Naive B cell (primary cell): Measurements from ENCODE around the gene COL27A1. TPM values are rescaled to one million over a fixed set of nuclear protein-coding genes. Genes with fewer than 3 reads are reported as not detected.
A peak's percentile ranks its signal among the peaks of the same experiment; 100 is the strongest.

Source experiments
- ATAC-seq, 2 donors: fragments of 150-1000 bp; cut with Tn5 transposase; 2 replicates each; pipeline ENCODE4 v1.10.0; 2021; ENCODE audit warnings: low read depth in 2 of 2, mild to moderate bottlenecking in 2 of 2, moderate library complexity in 2 of 2
- DNase-seq: peaks from one replicate; pipeline ENCODE4 v3.0.0; 2022
- H3K27ac Mint-ChIP-seq, 6 donors: one replicate each; pipeline ENCODE4 v1.8.0; 2020 to 2022; ENCODE audit warnings: mild to moderate bottlenecking in 6 of 6, mixed read lengths in 6 of 6, moderate library complexity in 5 of 6, inconsistent platforms in 2 of 6
- H3K27me3 Mint-ChIP-seq, 3 donors: one replicate each; pipeline ENCODE4 v1.8.0; 2021 to 2022; ENCODE audit warnings: mixed read lengths in 3 of 3, mild to moderate bottlenecking in 1 of 3
- H3K36me3 Mint-ChIP-seq, 2 donors: one replicate each; pipeline ENCODE4 v1.8.0; 2020 to 2022; ENCODE audit warnings: mixed read lengths in 2 of 2, inconsistent platforms in 1 of 2, mild to moderate bottlenecking in 1 of 2
- H3K4me1 Mint-ChIP-seq, 3 donors: one replicate each; pipeline ENCODE4 v1.8.0; 2020 to 2022; ENCODE audit warnings: mixed read lengths in 3 of 3, inconsistent platforms in 1 of 3, mild to moderate bottlenecking in 1 of 3, moderate library complexity in 1 of 3
- H3K4me3 Mint-ChIP-seq, 8 donors: one replicate each; pipeline ENCODE4 v1.8.0; 2020 to 2022; ENCODE audit warnings: mild to moderate bottlenecking in 8 of 8, mixed read lengths in 8 of 8, moderate library complexity in 8 of 8, inconsistent platforms in 2 of 8
- H3K9me3 Mint-ChIP-seq, 7 donors: one replicate each; pipeline ENCODE4 v1.8.0; 2020 to 2022; ENCODE audit warnings: mixed read lengths in 7 of 7, mild to moderate bottlenecking in 5 of 7, inconsistent platforms in 2 of 7, moderate library complexity in 1 of 7
- polyA plus RNA-seq, 6 donors: library from polyadenylated mRNA; unstranded; fragments of 300-500 nt; fragmentation: Illumina TruSeq; gene quantifications; one replicate each; pipeline ENCODE4 v1.2.3, GENCODE V29; 2021; ENCODE audit warnings: low read depth in 6 of 6

COL27A1 gene
- polyA plus RNA-seq, 6 donors from 2014 or later: 0.04 TPM; not detected in 5

DNA sequence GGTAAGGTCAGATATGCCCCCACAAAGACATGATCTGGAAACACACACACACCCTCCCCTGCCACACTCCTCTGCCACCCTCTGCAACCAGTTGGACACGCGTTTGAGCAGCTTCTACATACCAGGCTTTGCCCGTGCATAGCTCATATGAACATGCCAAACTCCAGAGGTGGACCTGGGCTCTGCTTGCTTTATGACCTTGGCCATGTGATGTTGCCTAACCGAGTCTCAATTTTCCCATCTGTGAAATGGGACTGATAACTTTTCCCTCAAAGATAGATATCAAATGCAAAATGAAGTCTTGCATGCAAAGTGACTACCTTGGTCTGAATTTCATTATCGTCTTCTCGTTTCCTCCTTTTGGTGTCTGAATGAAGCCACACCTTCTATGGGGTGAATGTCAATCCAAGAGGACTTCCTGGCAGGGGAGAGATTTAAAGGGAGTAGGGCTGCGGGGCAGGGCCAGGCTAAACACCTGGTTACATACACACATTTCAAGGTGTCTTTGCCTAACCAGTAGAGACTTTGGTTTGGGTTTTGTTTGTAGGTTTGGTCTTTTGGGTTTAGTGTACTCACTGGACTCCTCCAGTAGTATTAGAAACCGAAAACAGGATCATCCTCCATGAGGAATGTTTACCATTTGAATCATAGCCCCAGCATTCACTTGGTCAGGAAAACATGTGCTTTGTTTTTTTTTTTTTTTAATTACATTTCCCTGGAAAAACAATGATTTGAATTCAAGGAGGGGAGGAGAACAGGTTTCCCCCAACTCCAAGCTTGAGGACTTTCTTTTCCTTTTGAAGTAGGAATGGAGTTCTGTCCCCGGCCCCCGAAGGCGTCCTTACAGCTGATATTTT lies 63.2 kb downstream of the COL27A1 start:
- Mint-ChIP-seq H3K27me3 (peaks cover 0 to 9% (median 4%) of the 10 kb centered on the region in 3 donors), H3K4me3 (no peak overlapping the region), H3K27ac (no peak overlapping the region)

DNA sequence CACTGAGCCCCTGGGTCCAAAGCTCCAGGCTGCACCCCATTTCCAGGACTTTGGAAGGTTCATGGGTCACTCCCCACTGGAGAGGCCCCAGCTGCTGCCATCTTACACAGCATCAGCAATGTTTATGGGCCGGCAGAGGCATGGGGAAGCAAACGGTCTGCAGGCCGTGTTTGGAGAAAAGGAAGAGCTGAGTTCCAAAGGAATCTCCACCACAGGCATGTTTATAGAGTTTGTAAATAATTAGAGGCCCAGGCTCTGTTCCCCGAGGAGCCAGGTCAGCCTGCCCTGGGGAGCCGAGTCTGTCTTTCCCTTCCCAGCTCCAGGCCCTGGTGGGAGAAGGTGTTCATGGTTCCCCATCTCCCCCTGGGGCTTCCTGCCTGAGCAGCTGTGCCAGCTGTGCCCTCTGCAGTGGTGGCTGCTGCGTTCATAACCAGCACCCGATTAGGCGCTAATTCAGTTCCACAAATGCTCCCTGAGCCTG lies 64.8 kb downstream of the COL27A1 start:
- H3K27me3 Mint-ChIP-seq: peaks cover 0 to 9% (median 4%) of the 10 kb centered on the region in 3 donors
- ATAC-seq (no peak), DNase-seq (no peak)
- H3K27ac Mint-ChIP-seq: no peak overlapping the region
- H3K4me1 Mint-ChIP-seq: no peaks in the 10 kb centered on the region
- H3K36me3 Mint-ChIP-seq: no peaks in the 10 kb centered on the region
- H3K4me3 Mint-ChIP-seq: peak overlapping the region in 1 of 8 donors; percentile 52
- H3K9me3 Mint-ChIP-seq: peaks cover 0 to 2% (median 0%) of the 10 kb centered on the region in 7 donors

More for the DNA sequence above, 63.2 kb downstream of the COL27A1 start:
- H3K9me3 Mint-ChIP-seq: peaks cover 0 to 2% (median 0%) of the 10 kb centered on the region in 7 donors
- DNase-seq (no peak), ATAC-seq (no peak)
- no peaks in the 10 kb centered on the region for H3K4me1 Mint-ChIP-seq
- H3K36me3 Mint-ChIP-seq: no peaks in the 10 kb centered on the region

DNA sequence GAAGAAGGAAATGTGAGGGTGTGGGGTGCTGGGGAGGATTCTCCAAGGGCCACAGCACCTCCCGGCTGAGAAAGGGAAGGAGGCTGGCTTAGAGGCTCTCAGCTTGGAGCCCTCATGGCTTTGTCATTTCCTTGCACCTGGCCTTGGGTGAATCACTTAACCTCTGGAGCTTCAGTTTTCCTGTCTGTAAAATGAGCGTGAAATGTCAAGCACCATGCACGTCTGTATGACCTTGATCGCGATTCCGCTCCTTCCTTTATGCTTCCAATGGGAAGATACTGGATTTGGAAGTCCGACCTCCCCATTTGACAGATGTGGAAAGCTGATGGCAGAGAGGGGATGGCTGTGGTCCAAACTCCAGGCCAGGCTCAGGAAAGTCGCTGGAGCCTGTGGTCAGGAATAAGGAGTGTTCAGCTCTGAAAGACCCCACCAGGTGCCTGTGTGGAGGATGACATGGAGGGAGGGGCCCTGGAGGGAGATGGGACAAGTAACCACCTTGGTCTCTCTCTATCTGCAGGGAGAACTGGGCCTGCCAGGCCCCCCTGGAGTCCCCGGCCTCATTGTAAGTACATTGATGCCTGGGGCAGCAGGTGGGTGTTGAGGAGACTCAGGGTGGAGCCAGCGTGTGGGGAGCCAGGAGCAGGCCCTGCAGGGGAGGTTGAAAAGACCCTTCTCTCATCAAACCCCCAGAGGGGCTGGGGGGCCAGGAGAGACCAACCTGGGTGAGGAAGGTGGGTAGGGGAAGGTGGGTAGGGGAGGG lies 66.5 kb downstream of the COL27A1 start:
- no peaks in the 10 kb centered on the region for H3K36me3 Mint-ChIP-seq
- no peak for ATAC-seq
- no peak overlapping the region for H3K4me3 Mint-ChIP-seq
- no peak overlapping the region for H3K27ac Mint-ChIP-seq
- H3K9me3 Mint-ChIP-seq: peaks cover 0 to 2% (median 0%) of the 10 kb centered on the region in 7 donors
- no peaks in the 10 kb centered on the region for H3K4me1 Mint-ChIP-seq
- no peak for DNase-seq
- peaks cover 0 to 14% (median 4%) of the 10 kb centered on the region in 3 donors for H3K27me3 Mint-ChIP-seq

DNA sequence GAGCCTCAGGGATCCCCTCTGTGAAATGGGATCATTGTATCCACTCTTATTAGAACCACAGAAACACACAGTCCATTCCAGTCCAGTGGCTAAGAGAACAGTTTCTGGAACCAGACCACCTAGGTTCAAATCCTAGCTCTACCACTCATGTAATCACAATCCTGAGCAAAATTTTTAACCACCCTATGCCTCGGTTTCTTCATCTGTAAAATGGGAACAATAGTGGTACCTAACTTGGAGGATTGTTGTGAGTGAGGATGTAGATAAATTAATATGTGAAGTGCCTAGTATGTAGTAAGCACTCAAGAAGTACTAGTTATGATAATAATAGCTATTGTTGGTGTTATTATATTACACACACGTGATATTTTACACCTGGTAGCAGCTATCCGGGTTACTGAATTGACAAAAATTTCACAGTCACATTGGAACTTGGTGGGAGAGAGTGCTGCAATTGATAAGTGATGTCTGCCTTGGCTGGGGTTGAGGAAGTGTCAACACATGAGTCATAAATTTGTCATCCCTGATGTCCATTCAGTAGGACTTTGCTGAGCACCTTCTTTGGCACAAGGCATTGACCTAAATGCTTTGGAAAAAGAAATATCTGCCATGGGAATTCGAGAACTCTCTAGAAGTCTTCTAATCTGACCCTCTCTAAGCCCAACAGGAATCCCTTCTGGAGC lies 68.4 kb downstream of the COL27A1 start:
- no peak overlapping the region for H3K4me3 Mint-ChIP-seq
- no peaks in the 10 kb centered on the region for H3K36me3 Mint-ChIP-seq
- H3K27me3 Mint-ChIP-seq: peaks cover 0 to 18% (median 4%) of the 10 kb centered on the region in 3 donors
- DNase-seq: no peak
- ATAC-seq: no peak
- H3K4me1 Mint-ChIP-seq: no peaks in the 10 kb centered on the region
- no peak overlapping the region for H3K27ac Mint-ChIP-seq
- peaks cover 0 to 2% (median 0%) of the 10 kb centered on the region in 7 donors for H3K9me3 Mint-ChIP-seq

DNA sequence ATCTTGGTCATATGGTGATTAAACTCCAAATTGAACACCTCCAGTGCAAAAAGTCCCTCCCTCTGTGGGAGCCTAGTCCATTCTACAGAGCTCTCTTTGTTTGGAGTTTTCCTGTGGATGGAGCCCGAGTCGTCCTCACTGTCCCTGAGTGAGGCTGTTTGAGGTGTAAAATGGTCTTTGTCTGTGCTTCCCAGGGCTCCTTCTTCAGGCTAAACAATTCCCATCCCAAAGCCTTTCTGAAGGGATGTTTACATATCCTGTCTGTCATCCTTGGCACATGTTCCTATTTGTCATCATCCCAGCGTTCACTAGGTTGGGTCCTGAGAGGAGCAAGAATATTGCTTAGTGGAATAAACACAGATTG lies 68.9 kb downstream of the COL27A1 start:
- Mint-ChIP-seq H3K4me1 (no peaks in the 10 kb centered on the region), H3K36me3 (no peaks in the 10 kb centered on the region), H3K27me3 (peaks cover 0 to 18% (median 4%) of the 10 kb centered on the region in 3 donors), H3K9me3 (peaks cover 0 to 2% (median 0%) of the 10 kb centered on the region in 7 donors), H3K27ac (no peak overlapping the region), H3K4me3 (no peak overlapping the region)
- no peak for ATAC-seq
- no peak for DNase-seq

DNA sequence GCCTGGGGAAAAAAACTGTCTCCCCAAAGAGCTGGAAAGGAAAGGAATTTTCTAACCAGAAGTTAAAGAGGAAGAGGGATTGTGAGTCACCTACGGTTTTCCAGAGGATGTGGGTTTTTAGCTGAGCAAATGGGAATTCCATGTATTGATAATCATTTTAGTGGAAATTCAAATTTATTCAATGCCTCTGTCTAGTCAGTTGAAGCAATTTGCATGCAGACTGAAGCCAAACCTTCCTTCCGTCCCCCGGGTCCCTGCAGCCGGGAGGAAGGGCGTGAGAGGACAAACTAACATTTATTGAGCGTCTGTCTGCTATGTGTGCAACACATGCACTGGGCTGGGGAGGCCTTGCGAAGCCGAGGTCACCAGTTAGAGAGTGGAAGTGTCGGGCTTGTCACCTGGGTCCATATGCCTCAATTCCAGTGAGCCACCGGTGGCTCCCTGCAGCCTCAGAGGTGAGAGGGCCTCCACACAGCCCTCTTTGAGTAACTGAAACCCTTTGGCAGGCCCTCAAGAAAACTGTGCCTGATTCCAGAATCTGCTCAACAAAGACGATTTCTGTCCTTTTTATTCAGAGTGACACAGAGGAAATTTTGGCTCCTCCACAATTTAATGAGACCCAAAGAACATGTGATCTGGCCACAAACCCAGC lies 70.3 kb downstream of the COL27A1 start:
- DNase-seq (no peak), ATAC-seq (no peak)
- H3K9me3 Mint-ChIP-seq: peaks cover 0 to 2% (median 0%) of the 10 kb centered on the region in 7 donors
- no peaks in the 10 kb centered on the region for H3K36me3 Mint-ChIP-seq
- H3K27me3 Mint-ChIP-seq: peaks cover 0 to 18% (median 4%) of the 10 kb centered on the region in 3 donors
- H3K27ac Mint-ChIP-seq: no peak overlapping the region
- no peaks in the 10 kb centered on the region for H3K4me1 Mint-ChIP-seq
- H3K4me3 Mint-ChIP-seq: peak overlapping the region in 1 of 8 donors; percentile 12

DNA sequence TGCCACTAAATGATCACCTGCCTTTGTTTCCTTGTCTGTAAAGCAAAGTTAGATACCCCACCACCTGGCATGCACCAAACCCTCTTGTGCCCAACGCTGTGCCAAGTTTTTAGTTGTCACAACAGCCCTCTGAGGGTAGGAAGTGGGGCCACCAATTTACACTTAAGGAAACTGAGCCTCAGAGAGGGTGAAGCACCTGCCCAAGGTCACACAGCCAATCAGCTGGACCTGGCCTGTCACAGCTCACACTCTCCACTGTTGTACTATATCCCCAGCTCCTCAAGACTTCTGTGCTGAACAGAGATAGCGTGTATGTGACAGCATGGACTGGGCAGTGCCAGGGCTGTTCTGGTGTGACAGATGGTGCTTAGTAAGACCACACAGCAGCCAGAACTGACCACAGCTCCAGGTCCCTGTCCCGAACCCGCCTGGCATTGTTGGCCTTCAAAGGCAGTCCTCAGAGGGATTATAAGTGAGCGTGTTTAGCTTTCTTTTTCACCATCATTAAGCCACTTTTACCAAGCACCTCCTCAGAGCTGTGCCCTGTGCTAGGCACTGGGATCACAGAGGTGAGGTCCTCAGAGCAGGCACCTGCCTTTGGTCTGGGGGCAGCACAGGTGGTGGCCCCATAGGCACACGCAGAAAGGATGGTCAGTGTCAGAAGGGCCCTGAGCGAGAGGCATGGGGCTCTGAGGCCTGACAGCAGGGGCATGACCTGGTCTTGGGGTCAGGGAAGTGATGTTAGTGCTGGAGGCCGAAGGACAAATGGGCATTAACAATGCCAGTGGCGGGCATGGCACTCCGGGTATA lies 71.1 kb downstream of the COL27A1 start:
- Mint-ChIP-seq H3K4me3 (no peak overlapping the region), H3K9me3 (peaks cover 0 to 2% (median 0%) of the 10 kb centered on the region in 7 donors), H3K36me3 (no peaks in the 10 kb centered on the region), H3K4me1 (no peaks in the 10 kb centered on the region), H3K27ac (no peak overlapping the region), H3K27me3 (peaks cover under 1 to 18% (median 4%) of the 10 kb centered on the region in 3 donors)
- no peak for DNase-seq
- ATAC-seq: no peak

DNA sequence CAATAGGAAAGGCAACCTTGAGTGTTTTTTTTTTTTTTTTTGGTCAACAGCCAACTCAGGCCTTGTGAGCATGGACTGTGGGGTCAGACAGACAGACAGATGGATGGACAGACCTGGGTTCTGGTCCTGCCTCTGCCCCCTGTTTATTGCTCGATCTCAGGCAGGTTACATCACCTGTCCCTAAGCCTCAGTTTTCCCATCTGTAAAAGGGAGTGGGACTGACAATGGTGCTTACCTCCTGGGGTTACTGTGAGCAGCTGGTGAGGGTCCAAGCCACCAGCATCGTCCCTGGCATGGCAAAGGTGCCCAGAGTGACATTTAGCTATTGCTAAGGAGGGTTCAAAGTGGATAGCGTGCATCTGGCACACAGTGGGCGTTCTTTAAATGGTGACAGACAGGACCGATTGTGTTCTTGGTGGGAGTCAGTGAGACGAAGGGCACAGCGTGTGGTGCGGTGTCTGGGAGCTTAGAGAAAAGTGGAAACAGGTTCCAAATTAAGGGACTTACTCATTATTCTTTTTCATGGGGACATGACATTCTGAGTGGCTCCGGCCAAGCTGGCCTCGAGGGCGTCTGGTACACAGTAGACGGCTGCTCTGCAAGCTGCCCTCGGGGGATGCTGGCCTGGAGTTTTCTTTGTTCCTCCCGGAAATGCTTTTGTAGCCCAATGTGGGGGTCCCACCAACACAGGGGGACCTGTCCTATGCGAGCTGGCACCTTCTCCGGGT lies 72.1 kb downstream of the COL27A1 start:
- Mint-ChIP-seq H3K9me3 (no peaks in the 10 kb centered on the region), H3K27me3 (peaks cover 4 to 9% (median 7%) of the 10 kb centered on the region in 3 donors), H3K36me3 (no peaks in the 10 kb centered on the region), H3K4me3 (peak overlapping the region in 1 of 8 donors; percentile 22), H3K27ac (no peak overlapping the region), H3K4me1 (no peaks in the 10 kb centered on the region)
- ATAC-seq (no peak), DNase-seq (no peak)

DNA sequence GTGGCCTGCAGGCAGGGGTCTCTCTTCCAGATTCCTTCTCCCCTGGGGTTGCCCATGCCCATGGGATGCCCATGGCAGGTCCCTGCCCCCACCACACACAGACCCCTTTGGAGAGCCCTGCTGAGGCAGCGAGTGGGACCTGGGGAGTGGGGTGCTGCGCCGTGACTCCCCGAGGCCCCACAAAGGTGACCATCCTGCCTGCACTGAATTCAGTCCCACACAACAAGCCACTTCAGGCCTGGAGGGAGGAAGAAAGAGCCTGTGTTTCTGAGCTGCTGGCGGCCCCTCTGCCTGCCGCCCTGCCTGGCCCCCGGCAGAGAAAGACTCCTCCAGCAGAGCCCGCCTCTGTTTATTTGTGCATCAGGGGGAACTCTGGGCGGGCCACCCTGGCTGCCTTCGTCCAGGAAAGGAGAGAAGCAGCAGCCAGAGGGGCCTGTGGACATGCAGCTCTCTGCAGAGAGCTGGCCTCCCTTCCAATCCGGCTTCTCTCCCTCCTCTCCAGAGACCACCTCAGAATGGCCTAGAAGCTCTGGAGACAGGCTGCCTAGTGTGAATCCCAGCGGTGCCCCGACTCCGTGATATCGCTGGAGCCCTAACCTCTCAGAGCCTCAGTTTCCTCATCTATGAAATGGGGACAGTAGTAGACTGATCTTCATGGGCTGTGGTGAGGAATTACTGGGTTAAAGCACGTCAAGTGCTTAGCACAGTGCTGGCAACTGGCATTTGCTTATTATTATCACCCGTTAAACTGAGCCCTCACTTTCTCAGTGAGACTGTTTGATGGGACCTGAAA lies 72.9 kb downstream of the COL27A1 start:
- H3K4me3 Mint-ChIP-seq: no peak overlapping the region
- DNase-seq: no peak
- no peaks in the 10 kb centered on the region for H3K9me3 Mint-ChIP-seq
- H3K36me3 Mint-ChIP-seq: no peaks in the 10 kb centered on the region
- H3K27me3 Mint-ChIP-seq: peaks cover 4 to 10% (median 7%) of the 10 kb centered on the region in 3 donors
- no peaks in the 10 kb centered on the region for H3K4me1 Mint-ChIP-seq
- ATAC-seq: no peak
- H3K27ac Mint-ChIP-seq: no peak overlapping the region

DNA sequence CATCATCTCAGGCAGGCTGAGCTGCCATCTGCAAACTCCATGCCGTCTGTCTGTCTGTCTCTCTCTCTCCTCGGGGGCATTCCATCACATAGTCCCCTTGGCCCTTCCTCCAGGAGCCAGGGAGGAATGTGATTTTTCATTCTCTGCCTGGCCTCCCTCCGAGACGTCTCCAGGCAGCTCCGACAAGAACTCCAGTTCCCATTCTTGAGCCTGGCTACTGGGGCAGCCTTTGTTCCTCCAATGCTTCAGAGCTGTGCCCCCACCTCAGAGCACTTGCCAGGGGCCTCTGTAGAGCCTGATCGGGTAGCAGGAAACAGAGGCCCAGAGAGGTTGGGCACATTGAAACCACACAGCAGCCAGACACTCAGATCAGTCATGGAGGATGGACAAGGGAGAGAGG lies 74.0 kb downstream of the COL27A1 start:
- H3K9me3 Mint-ChIP-seq: no peaks in the 10 kb centered on the region
- H3K36me3 Mint-ChIP-seq: no peaks in the 10 kb centered on the region
- ATAC-seq (no peak), DNase-seq (no peak)
- no peak overlapping the region for H3K4me3 Mint-ChIP-seq
- H3K4me1 Mint-ChIP-seq: no peaks in the 10 kb centered on the region
- no peak overlapping the region for H3K27ac Mint-ChIP-seq
- peaks cover 0 to 17% (median 11%) of the 10 kb centered on the region in 3 donors for H3K27me3 Mint-ChIP-seq

DNA sequence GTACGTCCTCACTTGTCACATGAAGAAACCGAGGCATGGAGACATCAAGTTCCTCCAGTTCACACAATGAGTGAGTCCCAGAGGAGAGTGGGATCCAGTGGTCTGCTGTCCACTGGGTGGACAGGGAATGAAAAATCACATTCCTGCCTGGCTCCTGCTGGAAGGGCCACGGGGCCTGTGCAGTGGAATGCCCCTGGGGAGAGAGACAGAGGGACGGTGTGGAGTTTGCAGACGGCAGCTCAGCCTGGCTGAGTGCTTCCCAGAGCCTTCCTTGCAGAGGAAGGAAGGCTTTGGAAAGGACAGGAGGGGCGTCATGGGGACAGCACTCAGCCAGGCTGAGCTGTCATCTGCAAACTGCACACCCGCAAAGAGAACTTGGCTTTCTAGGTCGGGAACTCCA lies 74.7 kb downstream of the COL27A1 start:
- no peak for DNase-seq
- no peak for ATAC-seq
- H3K27me3 Mint-ChIP-seq: peaks cover 0 to 17% (median 11%) of the 10 kb centered on the region in 3 donors
- H3K9me3 Mint-ChIP-seq: no peaks in the 10 kb centered on the region
- H3K36me3 Mint-ChIP-seq: no peaks in the 10 kb centered on the region
- H3K27ac Mint-ChIP-seq: no peak overlapping the region
- H3K4me3 Mint-ChIP-seq: no peak overlapping the region
- H3K4me1 Mint-ChIP-seq: no peaks in the 10 kb centered on the region
